GM12801 (cell line): ENCODE measurements around the gene OR52K2.

ENCODE experiments used
- CTCF ChIP-seq: IDR thresholded peaks from one replicate; pipeline ENCODE4 v1.5.1; 2011; ENCODE audit warnings: control low read depth; ENCODE audit not compliant: insufficient read length; ENCODE audit errors: extremely low read depth

The OR52K2 gene

GRCh38 chr11:4443232-4443891, 5.7 kb upstream of the OR52K2 start:
- TF ChIP-seq CTCF, result no peak

- no peak for TF ChIP-seq CTCF
Observed at GRCh38 chr11:4453118-4453517, 4.0 kb downstream of the OR52K2 start.

- no peak for TF ChIP-seq CTCF
Observed at GRCh38 chr11:4454021-4454420, 4.9 kb downstream of the OR52K2 start.

- TF ChIP-seq CTCF, result no peak
Observed at GRCh38 chr11:4455419-4455818, 6.3 kb downstream of the OR52K2 start.

- TF ChIP-seq CTCF, result no peak
Observed at GRCh38 chr11:4459500-4459899, 10.4 kb downstream of the OR52K2 start.

- no peak for TF ChIP-seq CTCF
Observed at GRCh38 chr11:4460151-4460550, 11.1 kb downstream of the OR52K2 start.

GRCh38 chr11:4464216-4465159, 15.4 kb downstream of the OR52K2 start:
- no peak for TF ChIP-seq CTCF
